ENCODE measurements around the gene MAU2. TPM values are rescaled to one million over a fixed set of nuclear protein-coding genes. Genes with fewer than 3 reads are reported as not detected.

The MAU2 gene
- total and polyA plus RNA-seq, 2 of the 8 experiments (the other 6 are each of a cell fraction or from before 2014, with no cell fraction given), result 32.0 to 40.8 TPM

DNA sequence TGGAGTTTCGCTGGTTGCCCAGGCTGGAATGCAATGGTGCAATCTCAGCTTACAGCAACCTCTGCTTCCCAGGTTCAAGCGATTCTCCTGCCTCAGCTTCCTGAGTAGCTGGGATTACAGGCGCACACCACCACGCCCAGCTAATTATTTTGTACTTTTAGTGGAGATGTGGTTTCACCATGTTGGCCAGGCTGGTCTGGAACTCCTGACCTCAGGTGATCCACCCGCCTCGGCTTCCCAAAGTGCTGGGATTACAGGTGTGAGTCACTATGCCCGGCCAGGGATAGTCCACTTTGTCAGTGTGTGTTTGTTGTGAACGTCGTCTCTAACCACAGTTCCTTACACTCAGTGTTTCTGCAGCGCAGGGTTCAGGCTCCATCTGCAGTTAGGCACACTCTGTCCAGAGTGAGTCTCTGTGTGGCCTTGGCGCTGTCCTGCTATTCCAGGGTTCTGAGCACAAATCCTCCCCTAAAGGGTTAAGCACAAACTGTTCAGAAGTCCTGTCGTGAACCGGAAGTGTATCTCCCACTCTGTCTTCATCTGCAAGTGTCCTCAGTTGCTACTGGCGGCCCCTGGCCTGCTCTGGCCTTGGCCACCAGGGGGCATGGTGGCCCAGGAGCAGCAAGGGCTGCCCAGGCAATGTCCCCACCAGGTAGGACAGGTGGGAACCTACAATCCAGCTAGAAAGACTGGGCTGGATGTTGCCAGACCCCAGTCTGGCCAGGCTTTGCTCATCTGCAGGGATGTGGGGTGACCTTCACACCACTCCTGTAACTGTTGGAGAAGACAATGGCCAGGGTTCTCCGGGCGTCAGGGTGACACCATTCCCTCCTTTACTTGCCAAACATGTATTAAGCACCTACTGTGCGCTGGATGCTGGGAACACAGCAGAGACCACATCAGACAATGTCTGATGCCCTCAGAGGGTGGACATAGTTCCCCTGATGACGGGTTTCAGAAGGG is 46.1 kb downstream of the MAU2 start (continued):
- no peak for TF ChIP-seq RNF2 (IDR thresholded peaks at IDR 0.05; ENCODE audit: borderline replicate concordance, low read depth, low read length, missing control alignments, poor library complexity, severe bottlenecking)
- TF ChIP-seq TBP (IDR thresholded peaks at IDR 0.05; ENCODE audit: low read depth, low read length), result 0 out of 2 replicates have a peak, but pooled peaks have one; percentile 17
- TF ChIP-seq CBX5 (IDR thresholded peaks at IDR 0.05; ENCODE audit: low read depth, low read length), result no peak
- peak; percentile 27; the same call in 1 of the 2 replicates for TF ChIP-seq JUND (IDR thresholded peaks at IDR 0.05; ENCODE audit: low read length)
- TF ChIP-seq POU5F1 (IDR thresholded peaks at IDR 0.05; ENCODE audit: low read depth, low read length), result no peak
- TF ChIP-seq, protein P1, sequence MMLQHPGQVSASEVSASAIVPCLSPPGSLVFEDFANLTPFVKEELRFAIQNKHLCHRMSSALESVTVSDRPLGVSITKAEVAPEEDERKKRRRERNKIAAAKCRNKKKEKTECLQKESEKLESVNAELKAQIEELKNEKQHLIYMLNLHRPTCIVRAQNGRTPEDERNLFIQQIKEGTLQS (IDR thresholded peaks at IDR 0.05; ENCODE audit: insufficient read depth, low read depth, low read length), result no peak
- peak; percentile 93 to 94 for TF ChIP-seq RAD21 (IDR thresholded peaks at IDR 0.05 in 1 of 2, conservative IDR thresholded peaks at IDR 0.05 in 1 of 2; ENCODE audit: low read depth in 2 of 2, low read length in 2 of 2)
- TF ChIP-seq FOSL1 (IDR thresholded peaks at IDR 0.05; ENCODE audit: insufficient read depth, low read depth, low read length), result no peak
- TF ChIP-seq SUZ12 (IDR thresholded peaks at IDR 0.05; ENCODE audit: low read length), result no peak
- no peak; the same call in 1 of the 2 replicates for TF ChIP-seq MAFK (IDR thresholded peaks at IDR 0.05; ENCODE audit: low read depth, low read length)
- no peak for TF ChIP-seq CBX8 (IDR thresholded peaks at IDR 0.05; ENCODE audit: borderline replicate concordance, low read depth, low read length)
- 0 out of 4 replicates have a peak, but pooled peaks of 1 of the 2 experiments have one; percentile 51 for TF ChIP-seq HDAC2 (IDR thresholded peaks at IDR 0.05; ENCODE audit: borderline replicate concordance in 1 of 2, low read depth in 2 of 2, low read length in 2 of 2)
- TF ChIP-seq, protein P2, sequence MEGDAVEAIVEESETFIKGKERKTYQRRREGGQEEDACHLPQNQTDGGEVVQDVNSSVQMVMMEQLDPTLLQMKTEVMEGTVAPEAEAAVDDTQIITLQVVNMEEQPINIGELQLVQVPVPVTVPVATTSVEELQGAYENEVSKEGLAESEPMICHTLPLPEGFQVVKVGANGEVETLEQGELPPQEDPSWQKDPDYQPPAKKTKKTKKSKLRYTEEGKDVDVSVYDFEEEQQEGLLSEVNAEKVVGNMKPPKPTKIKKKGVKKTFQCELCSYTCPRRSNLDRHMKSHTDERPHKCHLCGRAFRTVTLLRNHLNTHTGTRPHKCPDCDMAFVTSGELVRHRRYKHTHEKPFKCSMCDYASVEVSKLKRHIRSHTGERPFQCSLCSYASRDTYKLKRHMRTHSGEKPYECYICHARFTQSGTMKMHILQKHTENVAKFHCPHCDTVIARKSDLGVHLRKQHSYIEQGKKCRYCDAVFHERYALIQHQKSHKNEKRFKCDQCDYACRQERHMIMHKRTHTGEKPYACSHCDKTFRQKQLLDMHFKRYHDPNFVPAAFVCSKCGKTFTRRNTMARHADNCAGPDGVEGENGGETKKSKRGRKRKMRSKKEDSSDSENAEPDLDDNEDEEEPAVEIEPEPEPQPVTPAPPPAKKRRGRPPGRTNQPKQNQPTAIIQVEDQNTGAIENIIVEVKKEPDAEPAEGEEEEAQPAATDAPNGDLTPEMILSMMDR (IDR thresholded peaks at IDR 0.05; ENCODE audit: control extremely low read depth in 1 of 3, insufficient read depth in 1 of 3, low read depth in 1 of 3, low read length in 3 of 3), result peak; percentile 95 to 97 (median 96)
- no peak for TF ChIP-seq SP4 (IDR thresholded peaks at IDR 0.05; ENCODE audit: low read length)
- TF ChIP-seq CEBPB (IDR thresholded peaks at IDR 0.05; ENCODE audit: low read depth, low read length), result no peak
- TF ChIP-seq TAF1 (IDR thresholded peaks at IDR 0.05; ENCODE audit: low read depth, low read length), result 0 out of 2 replicates have a peak, but pooled peaks have one; percentile 37
- TF ChIP-seq TEAD4 (IDR thresholded peaks at IDR 0.05; ENCODE audit: low read depth, low read length), result no peak
- TF ChIP-seq, protein P3, sequence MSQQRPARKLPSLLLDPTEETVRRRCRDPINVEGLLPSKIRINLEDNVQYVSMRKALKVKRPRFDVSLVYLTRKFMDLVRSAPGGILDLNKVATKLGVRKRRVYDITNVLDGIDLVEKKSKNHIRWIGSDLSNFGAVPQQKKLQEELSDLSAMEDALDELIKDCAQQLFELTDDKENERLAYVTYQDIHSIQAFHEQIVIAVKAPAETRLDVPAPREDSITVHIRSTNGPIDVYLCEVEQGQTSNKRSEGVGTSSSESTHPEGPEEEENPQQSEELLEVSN (IDR thresholded peaks at IDR 0.05), result no peak
